RWPE2 (cell line): Measurements from ENCODE around the gene VSX2.

ENCODE experiments used
- ATAC-seq: fragments of 200-7000 bp; cut with Tn5 transposase; 3 replicates; pipeline ENCODE4 v1.9.1; 2021; ENCODE audit warnings: low read depth
- DNase-seq: peaks from one replicate; pipeline ENCODE4 v3.0.0-alpha.2; 2020; ENCODE audit warnings: low spot score
- H3K27ac ChIP-seq: fragments of 450-650 bp; 2 replicates; pipeline ENCODE4 v1.5.1; 2017; ENCODE audit warnings: mild to moderate bottlenecking; ENCODE audit not compliant: poor library complexity, severe bottlenecking
- H3K27me3 ChIP-seq: fragments of 250-450 bp; sonication (Bioruptor Pico); 2 replicates; pipeline ENCODE4 v1.5.1; 2021; ENCODE audit warnings: mild to moderate bottlenecking, moderate library complexity; ENCODE audit not compliant: insufficient read depth, poor library complexity, severe bottlenecking
- H3K36me3 ChIP-seq: fragments of 250-450 bp; sonication (Bioruptor Pico); 2 replicates; pipeline ENCODE4 v1.5.1; 2020; ENCODE audit warnings: low read depth, mild to moderate bottlenecking, moderate library complexity
- H3K4me1 ChIP-seq: fragments of 250-450 bp; sonication (Bioruptor Pico); 2 replicates; pipeline ENCODE4 v1.5.1; 2021; ENCODE audit warnings: mild to moderate bottlenecking, moderate library complexity; ENCODE audit not compliant: insufficient read depth, poor library complexity, severe bottlenecking
- H3K4me3 ChIP-seq: fragments of 250-450 bp; sonication (Bioruptor Pico); 2 replicates; pipeline ENCODE4 v1.5.1; 2021; ENCODE audit warnings: mild to moderate bottlenecking, moderate library complexity; ENCODE audit not compliant: severe bottlenecking
- H3K9me3 ChIP-seq: fragments of 250-450 bp; sonication (Bioruptor Pico); 2 replicates; pipeline ENCODE4 v1.5.1; 2021; ENCODE audit warnings: mild to moderate bottlenecking, moderate library complexity; ENCODE audit not compliant: severe bottlenecking
- TF ChIP-seq, protein P1 (sequence below): fragments of 450-650 bp; IDR thresholded peaks from one replicate; pipeline ENCODE4 v1.5.1; 2017; ENCODE audit warnings: mild to moderate bottlenecking, moderate library complexity; ENCODE audit not compliant: poor library complexity, severe bottlenecking

VSX2 gene

GRCh38 chr14:74239848-74240793 is 872 bp downstream of the VSX2 start:
- Histone ChIP-seq H3K36me3 (no peaks in the 10 kb centered on the region), H3K4me1 (no peaks in the 10 kb centered on the region), H3K9me3 (no peaks in the 10 kb centered on the region), H3K27ac (no peak overlapping the region), H3K4me3 (no peak overlapping the region), H3K27me3 (peaks cover 85% of the 10 kb centered on the region)
- TF ChIP-seq, protein P1, sequence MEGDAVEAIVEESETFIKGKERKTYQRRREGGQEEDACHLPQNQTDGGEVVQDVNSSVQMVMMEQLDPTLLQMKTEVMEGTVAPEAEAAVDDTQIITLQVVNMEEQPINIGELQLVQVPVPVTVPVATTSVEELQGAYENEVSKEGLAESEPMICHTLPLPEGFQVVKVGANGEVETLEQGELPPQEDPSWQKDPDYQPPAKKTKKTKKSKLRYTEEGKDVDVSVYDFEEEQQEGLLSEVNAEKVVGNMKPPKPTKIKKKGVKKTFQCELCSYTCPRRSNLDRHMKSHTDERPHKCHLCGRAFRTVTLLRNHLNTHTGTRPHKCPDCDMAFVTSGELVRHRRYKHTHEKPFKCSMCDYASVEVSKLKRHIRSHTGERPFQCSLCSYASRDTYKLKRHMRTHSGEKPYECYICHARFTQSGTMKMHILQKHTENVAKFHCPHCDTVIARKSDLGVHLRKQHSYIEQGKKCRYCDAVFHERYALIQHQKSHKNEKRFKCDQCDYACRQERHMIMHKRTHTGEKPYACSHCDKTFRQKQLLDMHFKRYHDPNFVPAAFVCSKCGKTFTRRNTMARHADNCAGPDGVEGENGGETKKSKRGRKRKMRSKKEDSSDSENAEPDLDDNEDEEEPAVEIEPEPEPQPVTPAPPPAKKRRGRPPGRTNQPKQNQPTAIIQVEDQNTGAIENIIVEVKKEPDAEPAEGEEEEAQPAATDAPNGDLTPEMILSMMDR: no peak
- ATAC-seq (no peak; the same call in 2 of the 3 replicates), DNase-seq (no peak)

DNA sequence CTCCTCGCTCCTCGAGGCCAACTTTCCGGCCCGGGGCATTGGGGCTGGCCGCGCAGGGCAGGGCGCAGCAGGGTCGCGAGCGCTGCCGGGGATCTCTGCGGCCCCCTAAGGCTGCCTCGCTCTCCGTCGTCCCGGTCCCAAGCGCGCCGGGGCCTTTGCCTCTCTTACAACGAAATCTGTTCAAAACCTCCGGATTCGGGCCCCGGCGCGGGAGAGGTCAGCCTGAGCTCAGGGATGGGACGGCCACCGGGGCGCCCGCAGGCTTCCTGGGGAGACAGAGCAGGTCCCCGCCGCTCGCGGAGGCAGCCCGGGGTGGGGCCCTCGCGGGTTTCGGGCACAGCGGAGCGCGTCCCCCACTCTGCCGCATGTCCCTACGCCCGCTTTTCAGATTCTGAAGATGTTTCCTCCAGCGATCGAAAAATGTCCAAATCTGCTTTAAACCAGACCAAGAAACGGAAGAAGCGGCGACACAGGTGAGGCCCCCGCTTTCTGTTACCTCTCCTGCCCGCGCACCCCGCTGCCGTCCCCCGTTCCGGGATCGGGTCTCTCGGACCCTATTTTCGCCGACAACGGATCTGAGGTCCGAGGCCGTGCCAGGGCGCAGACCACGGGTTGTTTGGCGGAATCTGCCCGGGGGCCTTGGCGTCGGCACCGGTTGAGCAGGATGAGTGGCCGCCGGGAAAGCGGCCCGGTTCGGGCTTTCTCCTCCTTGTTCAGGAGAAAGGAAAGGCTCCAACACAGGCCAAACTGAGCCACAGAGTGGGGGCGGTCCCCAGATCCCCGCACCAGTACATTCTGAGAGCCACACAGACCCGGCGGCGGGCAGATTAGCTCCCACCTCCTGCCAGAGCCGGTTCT is 1.8 kb downstream of the VSX2 start:
- ATAC-seq: peak; percentile 17; the same call in 1 of the 3 replicates
- DNase-seq: peak; percentile 76
- Histone ChIP-seq H3K27me3 (peaks cover 84% of the 10 kb centered on the region), H3K4me1 (no peaks in the 10 kb centered on the region), H3K36me3 (no peaks in the 10 kb centered on the region), H3K9me3 (no peaks in the 10 kb centered on the region), H3K27ac (no peak overlapping the region), H3K4me3 (no peak overlapping the region)
- TF ChIP-seq, protein P1: no peak

DNA sequence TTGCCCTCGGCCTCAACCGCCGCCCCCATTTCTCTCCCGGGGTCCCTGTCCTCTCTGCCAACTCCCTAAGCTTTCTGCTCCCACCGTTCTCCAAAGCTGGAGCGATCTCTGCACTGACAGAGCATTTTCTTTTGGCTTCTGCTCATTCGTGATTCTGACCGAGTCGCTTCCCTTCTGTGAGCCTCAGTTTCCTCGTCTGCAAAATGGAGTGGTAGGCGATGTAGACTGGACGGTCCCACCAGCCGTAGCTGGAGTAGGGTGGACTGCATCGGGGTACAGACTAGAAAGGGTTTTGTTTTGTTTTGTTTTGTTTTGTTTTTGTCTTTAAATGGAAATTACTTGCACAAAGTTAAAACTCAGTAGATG is 2.4 kb downstream of the VSX2 start:
- TF ChIP-seq, protein P1: no peak
- H3K4me3 ChIP-seq: no peak overlapping the region
- DNase-seq (no peak), ATAC-seq (no peak)
- no peaks in the 10 kb centered on the region for H3K36me3 ChIP-seq
- peaks cover 91% of the 10 kb centered on the region for H3K27me3 ChIP-seq
- H3K4me1 ChIP-seq: no peaks in the 10 kb centered on the region
- no peaks in the 10 kb centered on the region for H3K9me3 ChIP-seq
- no peak overlapping the region for H3K27ac ChIP-seq

GRCh38 chr14:74242021-74242779 is 3.0 kb downstream of the VSX2 start:
- Histone ChIP-seq H3K27ac (no peak overlapping the region), H3K9me3 (no peaks in the 10 kb centered on the region), H3K4me3 (no peak overlapping the region), H3K4me1 (no peaks in the 10 kb centered on the region), H3K36me3 (no peaks in the 10 kb centered on the region), H3K27me3 (peaks cover 88% of the 10 kb centered on the region)
- TF ChIP-seq, protein P1: no peak
- ATAC-seq: no peak
- DNase-seq: no peak
